RKO (cell line): Measurements from ENCODE around the gene AKAP11.

ENCODE experiments used
- DNase-seq: peaks from one replicate; pipeline ENCODE4 v3.0.0-alpha.2; 2016; ENCODE audit warnings: low spot score

AKAP11 gene

DNA sequence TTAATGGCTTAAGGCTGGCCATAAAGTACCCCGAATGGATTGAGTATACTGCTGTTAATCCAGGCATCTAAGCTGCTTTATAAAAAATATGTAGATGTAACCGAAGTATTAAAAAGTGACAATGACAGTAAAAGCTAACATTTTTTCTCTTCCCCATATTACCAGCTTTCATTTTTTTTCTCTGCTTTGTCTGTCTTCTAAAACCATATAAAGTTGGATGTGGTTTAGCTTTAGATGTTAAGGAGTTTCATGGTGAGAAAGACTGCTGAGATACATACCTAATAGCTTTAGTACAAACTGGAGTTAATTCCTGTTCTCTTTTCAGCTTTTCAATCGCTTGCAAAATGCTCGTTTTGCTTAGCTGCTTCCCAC, 838 bp downstream of the AKAP11 start:
- DNase-seq = peak; percentile 4

DNA sequence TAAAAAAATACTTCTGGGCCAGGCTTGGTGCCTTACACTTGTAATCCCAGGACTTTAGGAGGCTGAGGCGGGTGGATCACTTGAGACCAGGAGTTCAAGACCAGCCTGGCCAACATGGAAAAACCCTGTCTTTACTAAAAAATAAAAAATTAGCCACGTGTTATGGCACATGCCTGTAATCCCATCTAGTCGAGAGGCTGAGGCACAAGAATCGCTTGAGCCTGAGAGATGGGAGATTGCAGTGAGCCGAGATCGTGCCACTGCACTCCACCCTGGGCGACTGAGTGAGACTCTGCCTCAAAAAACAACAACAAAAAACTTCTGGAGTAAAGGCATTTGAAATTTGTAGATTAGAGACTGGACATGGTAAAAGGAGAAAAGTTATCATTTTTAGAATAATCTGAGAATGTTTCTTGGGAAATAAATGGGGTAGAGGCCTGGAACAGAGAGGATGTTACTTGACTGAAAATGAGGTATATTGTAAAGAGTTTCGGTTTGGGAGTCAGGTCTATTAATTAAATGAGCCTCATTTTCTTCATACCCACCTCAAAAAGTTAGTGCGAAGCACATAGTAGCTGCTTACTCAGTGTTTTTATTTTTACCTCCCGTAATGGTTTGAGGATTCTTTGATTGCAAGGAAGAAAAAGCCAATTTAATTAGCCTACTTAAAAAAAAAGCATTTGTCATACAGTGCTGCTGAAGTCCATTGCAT, 2.6 kb downstream of the AKAP11 start:
- DNase-seq = no peak

DNA sequence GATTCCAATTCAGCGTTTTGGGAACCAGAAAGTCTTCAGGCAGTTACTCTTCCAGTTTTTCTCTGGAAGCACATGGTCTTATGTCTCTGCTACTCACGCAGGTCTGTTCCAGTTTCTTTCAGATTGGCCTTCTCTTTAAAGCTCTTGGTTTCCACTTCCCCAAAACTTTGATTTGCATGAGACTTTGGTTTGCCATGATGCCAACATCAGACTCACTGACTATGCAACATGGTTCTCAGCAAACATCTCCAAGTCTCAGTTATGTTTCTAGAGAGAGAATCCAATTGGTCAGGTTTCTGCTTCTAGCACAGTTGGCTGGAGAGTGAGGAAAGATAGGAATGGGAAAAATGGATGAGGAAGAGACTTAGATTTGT, 3.1 kb downstream of the AKAP11 start:
- no peak for DNase-seq

DNA sequence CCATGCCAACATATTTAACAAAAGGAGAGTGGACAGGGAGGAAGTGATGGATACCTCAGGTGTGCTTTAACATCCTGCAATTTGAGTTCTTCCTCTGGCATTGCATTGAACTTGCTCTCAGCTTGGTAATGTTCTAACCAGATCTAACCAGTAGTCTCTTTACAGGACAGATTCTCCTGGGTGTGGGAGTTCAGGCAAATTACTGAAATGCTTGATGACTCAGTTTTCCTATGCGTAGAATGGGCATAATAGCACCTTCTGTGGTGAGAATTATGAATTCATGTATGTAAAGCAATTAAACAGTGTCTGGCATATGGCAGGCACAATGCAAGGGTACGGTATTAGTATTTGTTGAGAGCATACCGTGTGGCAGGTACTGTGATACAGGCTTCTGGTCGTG, 3.6 kb downstream of the AKAP11 start:
- peak; percentile 55 for DNase-seq

- no peak for DNase-seq
Measured at GRCh38 chr13:42276683-42277082, 4.7 kb downstream of the AKAP11 start.

- DNase-seq = no peak
Measured at GRCh38 chr13:42277618-42278276, 5.8 kb downstream of the AKAP11 start.

GRCh38 chr13:42279080-42279479, 7.1 kb downstream of the AKAP11 start:
- no peak for DNase-seq

GRCh38 chr13:42279986-42280385, 8.0 kb downstream of the AKAP11 start:
- no peak for DNase-seq

DNA sequence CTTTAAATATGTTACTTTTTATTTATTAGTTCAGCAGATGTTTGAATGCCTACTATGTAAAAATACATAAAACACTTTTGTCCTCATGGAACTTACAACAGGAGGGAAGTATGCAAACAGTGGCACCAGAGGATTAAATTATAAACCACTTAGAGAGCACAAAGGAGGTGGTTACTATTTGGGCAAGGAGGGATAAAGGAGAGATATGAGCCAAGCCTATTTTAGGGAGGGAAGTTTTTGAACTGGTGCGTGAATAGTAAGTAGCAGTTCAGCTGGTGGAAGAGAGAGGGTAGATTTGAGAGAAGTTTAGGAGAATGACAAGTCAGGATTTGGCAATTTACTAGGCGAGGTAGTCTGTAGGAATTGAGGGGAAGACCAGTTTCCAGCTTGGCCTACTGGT, 8.6 kb downstream of the AKAP11 start:
- DNase-seq = no peak

- DNase-seq = no peak
Measured at GRCh38 chr13:42283574-42283973, 11.6 kb downstream of the AKAP11 start.

- DNase-seq = no peak
Measured at GRCh38 chr13:42284068-42284467, 12.1 kb downstream of the AKAP11 start.

DNA sequence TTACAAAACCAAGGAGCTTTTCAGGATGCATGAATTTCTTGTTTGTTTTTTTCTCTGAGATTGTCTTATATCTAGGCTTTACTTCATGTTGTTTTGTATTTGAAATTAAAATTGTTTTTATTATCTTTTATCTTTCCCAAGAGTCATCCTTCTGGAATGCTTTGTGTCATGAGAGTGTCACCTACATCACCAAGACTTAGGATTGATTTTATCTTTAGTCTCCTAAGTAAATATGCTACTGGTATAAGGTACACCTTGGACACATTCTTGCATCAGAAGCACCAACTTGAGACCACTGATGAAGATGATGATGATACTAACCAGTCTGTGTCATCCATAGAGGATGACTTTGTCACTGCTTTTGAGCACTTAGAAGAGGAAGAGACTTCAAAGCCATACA, 26.4 kb downstream of the AKAP11 start:
- DNase-seq = no peak

DNA sequence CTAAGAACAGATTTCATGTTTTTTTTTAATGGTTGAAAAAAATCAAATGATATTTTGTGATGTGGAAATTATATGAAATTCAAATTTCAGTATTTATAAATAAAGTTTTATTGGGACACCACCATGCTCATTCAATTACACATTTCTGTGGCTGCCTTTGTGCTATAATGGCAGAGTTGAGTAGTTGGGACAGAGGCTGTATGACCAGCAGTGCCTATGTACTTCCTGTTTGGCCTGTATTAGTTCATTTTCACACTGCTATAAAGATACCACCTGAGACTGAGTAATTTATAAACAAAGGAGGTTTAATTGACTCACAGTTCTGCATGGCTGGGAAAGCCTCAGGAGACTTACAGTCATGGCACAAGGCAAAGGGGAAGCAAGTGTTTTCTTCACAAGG, 33.6 kb downstream of the AKAP11 start:
- peak; percentile 48 for DNase-seq

GRCh38 chr13:42307461-42307860, 35.5 kb downstream of the AKAP11 start:
- no peak for DNase-seq

DNA sequence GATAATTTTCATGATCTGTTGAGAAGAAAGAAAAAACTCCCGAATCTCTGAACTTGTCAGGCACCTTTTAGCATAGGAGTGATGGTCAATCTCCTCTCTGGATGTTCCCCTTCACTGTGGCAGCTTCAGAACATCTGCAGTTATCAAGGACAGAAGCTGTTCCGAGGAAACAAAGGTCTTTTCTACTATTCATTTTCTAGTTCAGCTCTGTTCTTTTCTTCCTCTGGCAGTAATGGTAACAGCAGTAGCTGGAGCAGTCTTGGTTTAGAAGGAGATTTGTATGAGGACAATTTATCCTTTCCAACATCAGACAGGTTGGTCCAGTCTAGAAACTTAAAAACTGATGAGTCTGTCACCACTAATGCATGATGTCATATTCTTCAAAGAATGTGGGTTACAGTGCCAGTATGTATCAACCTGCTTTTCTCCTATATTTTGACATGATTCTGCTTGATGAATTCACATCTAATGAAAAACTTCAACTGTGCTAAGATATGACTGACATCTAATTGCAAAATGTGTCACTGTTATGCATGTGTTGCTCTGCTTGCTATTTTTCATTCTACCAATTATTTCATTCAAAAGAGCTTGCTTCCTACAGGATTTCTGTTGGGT, 41.0 kb downstream of the AKAP11 start:
- no peak for DNase-seq

DNA sequence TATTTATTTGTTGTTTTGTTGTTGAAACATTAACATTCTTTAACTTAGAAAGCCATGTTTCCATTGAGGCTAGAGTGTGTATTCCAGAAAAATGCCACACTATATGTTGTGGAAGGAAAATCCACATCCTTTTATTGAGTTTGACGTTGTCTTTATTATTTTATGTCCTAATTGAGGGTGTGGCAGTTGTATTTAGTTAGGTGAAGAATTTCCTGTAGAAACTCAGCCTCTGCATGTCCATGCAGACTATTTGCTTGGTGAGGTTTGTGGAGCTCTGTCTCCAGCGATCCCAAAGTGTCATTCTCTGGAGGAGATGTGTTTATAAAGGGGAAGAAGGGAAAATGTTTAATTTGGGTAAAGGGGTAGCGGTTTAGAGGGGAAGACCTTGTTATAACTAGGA, 46.6 kb downstream of the AKAP11 start:
- DNase-seq = no peak

DNA sequence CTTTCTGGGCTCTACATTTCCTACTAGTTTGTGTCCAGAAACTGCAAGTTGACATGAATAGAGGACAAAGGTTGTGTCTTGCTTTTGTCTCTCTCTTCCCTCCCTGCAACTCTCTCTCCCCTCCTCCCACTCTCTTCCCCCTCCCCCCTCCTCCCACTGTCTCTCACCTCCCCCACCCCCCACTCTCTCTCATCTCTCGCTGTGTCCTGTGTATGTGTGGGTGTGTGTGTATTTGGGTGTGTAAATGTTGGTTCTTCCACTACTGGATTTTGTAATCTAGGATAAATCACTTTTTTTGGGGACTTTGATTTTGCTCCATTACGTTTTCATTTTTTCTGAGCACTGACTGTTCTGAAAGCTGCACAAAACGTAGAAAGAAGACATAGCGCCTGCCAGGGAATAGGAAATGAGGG, 48.4 kb downstream of the AKAP11 start:
- DNase-seq = no peak

DNA sequence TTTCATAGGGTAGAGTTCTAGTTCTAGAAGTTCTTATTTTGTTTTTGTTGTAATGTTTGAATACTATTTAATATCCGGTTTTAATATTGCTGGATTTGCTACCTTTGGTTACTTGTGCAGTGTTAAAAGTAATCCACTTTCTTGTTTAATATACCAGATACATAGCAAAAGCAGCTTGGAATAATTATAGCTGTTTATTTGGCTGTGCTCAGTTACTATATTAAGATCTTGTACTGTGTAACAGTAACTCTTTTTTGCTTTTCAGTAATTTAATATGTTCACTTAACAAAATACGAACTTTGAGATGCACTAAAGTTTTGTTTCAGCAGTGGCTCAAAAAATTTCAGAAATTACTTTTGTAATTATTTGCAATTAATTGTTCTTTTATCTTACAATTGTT, 50.9 kb downstream of the AKAP11 start:
- no peak for DNase-seq

GRCh38 chr13:42324704-42325103, 52.8 kb downstream of the AKAP11 start:
- DNase-seq = no peak

GRCh38 chr13:42327725-42328124, 55.8 kb downstream of the AKAP11 start:
- DNase-seq = no peak

DNA sequence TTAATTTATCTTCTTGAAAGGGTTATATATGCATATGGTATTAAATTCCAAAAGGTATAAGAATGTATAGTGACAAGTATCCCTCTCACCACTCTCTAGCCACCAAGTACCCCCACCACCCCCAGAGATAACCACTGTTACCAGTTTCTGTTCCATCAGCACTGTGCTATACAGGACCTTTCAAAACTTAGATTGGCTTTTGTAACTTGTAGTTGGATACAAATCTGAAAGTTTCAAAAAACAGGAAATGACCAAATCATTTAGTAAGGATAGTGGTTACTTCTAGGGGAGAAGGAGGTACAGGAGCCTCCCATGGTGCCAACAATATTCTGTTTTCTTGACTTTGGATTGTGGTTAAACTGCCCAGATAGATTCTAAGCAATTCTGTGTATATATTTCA, 56.7 kb downstream of the AKAP11 start:
- DNase-seq = no peak

GRCh38 chr13:42329239-42329638, 57.3 kb downstream of the AKAP11 start:
- no peak for DNase-seq

- peak; percentile 28 for DNase-seq
Measured at GRCh38 chr13:42331009-42331408, 59.1 kb downstream of the AKAP11 start.
